Pancreas (tissue), 10 donors: ENCODE results near the gene RER1. TPM values are rescaled to one million over a fixed set of nuclear protein-coding genes. Genes with fewer than 3 reads are reported as not detected.

ENCODE experiments used
- ATAC-seq, 4 donors: fragments of 200-7000 bp; cut with Tn5 transposase; one replicate each; pipeline versions ENCODE4 v1.8.0 to v1.9.1; 2020; ENCODE audit warnings: mild to moderate bottlenecking in 4 of 4, moderate library complexity in 4 of 4
- DNase-seq, 6 donors: peaks; one replicate each; pipeline ENCODE4 v3.0.0-alpha.2; 2020
- FAIRE-seq: peaks from 2 replicates; lab custom pipeline; 2012; peaks lifted over from hg19 to GRCh38; lab: Jason Lieb, UNC
- H3K27ac ChIP-seq, 4 donors: fragments of 200-600 bp; sonication (generic); 1 replicate in 3 of 4; 2 replicates in 1 of 4; pipeline versions ENCODE4 v1.5.0 to v1.8.0; 2020
- H3K27me3 ChIP-seq, 4 donors: fragments of 200-600 bp; one replicate each; pipeline ENCODE4 v1.8.0; 2021
- H3K36me3 ChIP-seq, 3 donors: fragments of 200-600 bp; sonication (generic) in 1 of 3; one replicate each; pipeline versions ENCODE4 v1.5.0 to v1.8.0; 2020 to 2021
- H3K4me1 ChIP-seq, 3 donors: fragments of 200-600 bp; one replicate each; pipeline ENCODE4 v1.8.0; 2021
- H3K4me3 ChIP-seq, 4 donors: fragments of 200-600 bp; sonication (generic) in 2 of 4; one replicate each; pipeline versions ENCODE4 v1.5.0 to v1.8.0; 2020 to 2021
- H3K9me3 ChIP-seq, 4 donors: fragments of 200-600 bp; one replicate each; pipeline ENCODE4 v1.8.0; 2021
- WGBS, 2 donors: extraction: QIAGEN DNeasy Blood & Tissue Kit; methylation state at CpG; one replicate each; pipeline ENCODE4 v1.1.7; 2013; 5-methylcytosine and 5-hydroxymethylcytosine counted together
- intact Hi-C, 3 donors: fragments of 100-400 bp; cut with DNase I; formaldehyde crosslinking; loops; one replicate each; pipeline versions ENCODE4 v1.11.1 to v1.14.2; 2022
- polyA plus RNA-seq, 2 donors: library from polyadenylated mRNA; stranded (reverse); fragments of 200-250 nt; gene quantifications; one replicate each; pipeline ENCODE4 v1.2.3, GENCODE V29; 2013
- total RNA-seq, 6 donors: library from RNA; stranded (reverse); fragmentation: NEBNext Ultra II Directional in 4 of 6; extraction: Animal tissue kit (Norgen Biotek cat#: 25700) in 4 of 6; gene quantifications; one replicate each; pipeline versions ENCODE4 v1.2.1 to v1.2.4, GENCODE V29; 2021 to 2023
- TF ChIP-seq, protein P1 (sequence below), 4 donors: fragments of 200-600 bp; sonication (generic) in 3 of 4; IDR thresholded peaks; one replicate each; pipeline versions ENCODE4 v1.5.0 to v1.8.0; 2021; ENCODE audit warnings: antibody characterized with exemption in 4 of 4
- donor health status: healthy with polysubstance abuse.
- donor health status: DM: no; HTN: no; CAD: no; lungs with moderate emphysema.
- donor health status: DM: no; HTN: no; CAD: no.
- donor health status: control.
- donor health status: control.
- donor health status: Bipolar disorder and iron deficiency.
- donor health status: DM: yes; HTN: yes; CAD: no.
- donor health status: DM: no; HTN: no; CAD: no.
- donor health status: DM: no; HTN: no; CAD: no.
- donor health status: DM: yes; HTN: yes; CAD: no.

Gene RER1
- total and polyA plus RNA-seq, 8 donors = 54.8 to 84.2 (median 70.6) TPM

DNA sequence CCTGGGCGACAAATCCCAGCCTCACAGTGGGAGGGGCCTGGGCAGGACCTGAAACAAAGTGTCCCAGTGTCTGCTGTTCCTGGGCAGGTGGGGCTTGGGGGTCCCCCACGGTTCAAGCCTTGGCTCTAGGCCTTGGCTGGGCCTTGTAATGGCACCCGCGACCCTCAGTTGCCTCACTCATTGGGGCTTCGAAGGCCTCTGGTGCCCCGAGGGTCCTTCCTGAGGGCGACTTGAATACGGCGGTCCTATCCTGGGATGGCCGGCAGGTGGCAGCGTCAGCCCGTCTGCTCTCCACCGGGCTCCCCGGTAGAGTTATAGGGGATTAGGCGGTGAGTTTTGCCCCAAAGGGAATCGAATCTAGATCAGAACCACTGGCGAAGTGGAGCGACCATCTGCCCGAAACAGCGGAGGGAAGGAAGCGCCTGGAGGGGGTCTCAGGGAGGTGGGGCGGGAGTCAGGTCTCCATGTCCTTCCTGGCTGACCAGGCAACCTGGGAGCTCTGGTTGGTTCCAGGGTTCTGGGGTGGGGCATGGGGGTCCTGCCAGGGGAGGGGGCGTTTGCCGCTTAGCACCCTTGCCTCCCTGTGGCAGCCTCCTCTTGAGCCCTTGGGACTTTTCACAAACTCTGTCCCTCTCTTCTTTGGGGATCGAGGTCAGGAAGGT, 22.8 kb downstream of the RER1 start:
- TF ChIP-seq, protein P1, sequence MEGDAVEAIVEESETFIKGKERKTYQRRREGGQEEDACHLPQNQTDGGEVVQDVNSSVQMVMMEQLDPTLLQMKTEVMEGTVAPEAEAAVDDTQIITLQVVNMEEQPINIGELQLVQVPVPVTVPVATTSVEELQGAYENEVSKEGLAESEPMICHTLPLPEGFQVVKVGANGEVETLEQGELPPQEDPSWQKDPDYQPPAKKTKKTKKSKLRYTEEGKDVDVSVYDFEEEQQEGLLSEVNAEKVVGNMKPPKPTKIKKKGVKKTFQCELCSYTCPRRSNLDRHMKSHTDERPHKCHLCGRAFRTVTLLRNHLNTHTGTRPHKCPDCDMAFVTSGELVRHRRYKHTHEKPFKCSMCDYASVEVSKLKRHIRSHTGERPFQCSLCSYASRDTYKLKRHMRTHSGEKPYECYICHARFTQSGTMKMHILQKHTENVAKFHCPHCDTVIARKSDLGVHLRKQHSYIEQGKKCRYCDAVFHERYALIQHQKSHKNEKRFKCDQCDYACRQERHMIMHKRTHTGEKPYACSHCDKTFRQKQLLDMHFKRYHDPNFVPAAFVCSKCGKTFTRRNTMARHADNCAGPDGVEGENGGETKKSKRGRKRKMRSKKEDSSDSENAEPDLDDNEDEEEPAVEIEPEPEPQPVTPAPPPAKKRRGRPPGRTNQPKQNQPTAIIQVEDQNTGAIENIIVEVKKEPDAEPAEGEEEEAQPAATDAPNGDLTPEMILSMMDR (IDR thresholded peaks at IDR 0.05) = peak; percentile 63 to 97 (median 81)
- Histone ChIP-seq H3K36me3 (no peaks in the 10 kb centered on the region), H3K9me3 (no peaks in the 10 kb centered on the region), H3K27ac (no peak overlapping the region), H3K4me1 (peaks cover 6 to 16% (median 13%) of the 10 kb centered on the region in 3 donors), H3K27me3 (peaks cover 0 to 11% (median 0%) of the 10 kb centered on the region in 4 donors), H3K4me3 (peak overlapping the region in 1 of 4 donors; percentile 97)
- ATAC-seq (peak; percentile 19 to 54 (median 50)), FAIRE-seq (no peak), DNase-seq (peak; percentile 58 to 91 (median 78))
- intact Hi-C loops = no loop called here
- WGBS, 2 donors = 1 to 2% methylated on average over 24 to 25 of the region's 25 CpGs

- peak in 2 of 6 donors; percentile 24 to 60 for DNase-seq
- Histone ChIP-seq H3K27me3 (peaks cover 0 to 11% (median under 1%) of the 10 kb centered on the region in 4 donors), H3K27ac (no peak overlapping the region)
Measured at GRCh38 chr1:2415337-2415736, 23.7 kb downstream of the RER1 start.

DNA sequence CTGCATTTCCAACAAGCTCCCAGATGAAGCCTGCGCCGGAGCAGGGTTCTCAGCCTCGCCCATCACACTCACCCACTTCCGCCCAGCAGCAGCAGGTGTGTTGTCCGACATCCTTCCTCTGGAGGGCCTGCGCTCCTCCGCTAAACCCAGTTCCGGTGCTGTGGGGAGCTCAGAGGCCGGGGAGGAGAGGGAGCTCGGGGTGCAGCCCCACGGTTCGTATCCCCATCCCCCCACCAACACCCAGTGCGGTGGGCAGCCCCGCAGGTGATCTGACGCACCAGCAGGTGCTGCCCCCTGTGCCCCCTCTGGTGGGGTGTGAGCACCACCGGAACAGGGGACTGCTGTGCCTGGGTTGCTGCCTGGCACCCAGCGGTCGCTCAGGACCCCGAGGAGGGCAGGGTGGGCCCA, 24.2 kb downstream of the RER1 start:
- 36 to 56% methylated on average over 19 of the region's 19 CpGs for WGBS, 2 donors
- DNase-seq (peak in 2 of 6 donors; percentile 46 to 64), ATAC-seq (no peak), FAIRE-seq (no peak)
- Histone ChIP-seq H3K27me3 (peaks cover 0 to 11% (median 2%) of the 10 kb centered on the region in 4 donors), H3K27ac (no peak overlapping the region), H3K9me3 (no peaks in the 10 kb centered on the region), H3K4me3 (no peak overlapping the region), H3K4me1 (peaks cover 6 to 16% (median 13%) of the 10 kb centered on the region in 3 donors), H3K36me3 (no peaks in the 10 kb centered on the region)
- TF ChIP-seq, protein P1 (IDR thresholded peaks at IDR 0.05) = no peak
- intact Hi-C loops = loop anchor here in 2 of 3 donors (5.0 kb wide), 2 partner anchors 131 to 366 kb away; no protein-coding TSS in a partner anchor

More at GRCh38 chr1:2415337-2415736, 23.7 kb downstream of the RER1 start:
- peaks cover 6 to 16% (median 13%) of the 10 kb centered on the region in 3 donors for H3K4me1 ChIP-seq
- no peak for ATAC-seq
- 59 to 69% methylated on average over 11 of the region's 11 CpGs for WGBS, 2 donors
- H3K4me3 ChIP-seq = no peak overlapping the region
- H3K36me3 ChIP-seq = no peaks in the 10 kb centered on the region
- FAIRE-seq = no peak
- TF ChIP-seq, protein P1 (IDR thresholded peaks at IDR 0.05) = no peak
- H3K9me3 ChIP-seq = no peaks in the 10 kb centered on the region
- intact Hi-C loops = loop anchor here in 2 of 3 donors (5.0 kb wide), 2 partner anchors 132 to 367 kb away; no protein-coding TSS in a partner anchor

DNA sequence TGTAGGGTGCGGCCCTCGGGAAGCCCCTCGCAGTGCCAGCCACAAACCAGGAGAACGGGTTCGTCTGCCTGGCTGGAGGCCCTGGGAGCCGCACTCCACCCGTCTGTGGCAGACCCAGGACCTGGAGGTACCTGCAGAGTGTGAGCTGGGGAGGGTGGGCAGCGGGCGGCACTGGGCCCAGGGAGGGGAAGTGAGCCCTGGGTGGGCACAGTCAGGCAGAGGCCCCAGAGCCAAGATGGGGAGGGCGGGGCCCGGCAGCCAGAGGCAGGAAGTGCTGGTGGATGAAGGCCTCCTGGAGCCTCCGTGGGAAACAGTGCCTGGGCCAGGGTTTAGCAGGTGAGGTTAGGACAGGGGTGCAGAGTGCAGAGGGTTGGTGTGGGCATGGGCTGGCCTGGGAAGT, 24.8 kb downstream of the RER1 start:
- TF ChIP-seq, protein P1 (IDR thresholded peaks at IDR 0.05) = no peak
- FAIRE-seq (no peak), DNase-seq (peak in 2 of 6 donors; percentile 28 to 65), ATAC-seq (no peak)
- Histone ChIP-seq H3K4me1 (peaks cover 6 to 14% (median 12%) of the 10 kb centered on the region in 3 donors), H3K36me3 (no peaks in the 10 kb centered on the region), H3K9me3 (no peaks in the 10 kb centered on the region), H3K27me3 (peaks cover 0 to 11% (median 2%) of the 10 kb centered on the region in 4 donors), H3K4me3 (no peak overlapping the region), H3K27ac (no peak overlapping the region)
- intact Hi-C loops = loop anchor here in 2 of 3 donors (5.0 kb wide), 2 partner anchors 131 to 366 kb away; no protein-coding TSS in a partner anchor
- WGBS, 2 donors = 10 to 15% methylated on average over 11 to 12 of the region's 12 CpGs
